Glomerular visceral epithelial cell (primary cell): ENCODE measurements around the gene SPON2.
A peak's percentile ranks its signal among the peaks of the same experiment; 100 is the strongest.
"Not testable (repeated sequence)": the region's sequence is repeated elsewhere in the genome, so short reads cannot be mapped to it uniquely, and the experiment has no call there.

Experiments used
- DNase-seq: peaks from one replicate; pipeline ENCODE4 v3.0.0-alpha.2; 2016; ENCODE audit errors: extremely low spot score

Gene SPON2

GRCh38 chr4:1152290-1152689 is 20.1 kb downstream of the SPON2 start:
- no peak for DNase-seq

- no peak for DNase-seq
Observed at GRCh38 chr4:1151541-1151940, 20.8 kb downstream of the SPON2 start.

GRCh38 chr4:1150875-1151274 is 21.5 kb downstream of the SPON2 start:
- DNase-seq, result no peak

- no peak for DNase-seq
Observed at GRCh38 chr4:1139860-1140259, 32.5 kb downstream of the SPON2 start.

- no peak for DNase-seq
Observed at GRCh38 chr4:1137850-1138249, 34.5 kb downstream of the SPON2 start.

- no peak for DNase-seq
Observed at GRCh38 chr4:1137063-1137776, 35.2 kb downstream of the SPON2 start.

- no peak for DNase-seq
Observed at GRCh38 chr4:1136048-1136447, 36.3 kb downstream of the SPON2 start.

GRCh38 chr4:1133033-1133432 is 39.4 kb downstream of the SPON2 start:
- DNase-seq, result no peak

- DNase-seq, result peak; percentile 78
Observed at GRCh38 chr4:1130316-1131186, 41.8 kb downstream of the SPON2 start.

GRCh38 chr4:1126506-1126905 is 45.9 kb downstream of the SPON2 start:
- DNase-seq, result peak; percentile 9

- not testable (repeated sequence) for DNase-seq
Observed at GRCh38 chr4:1125466-1125865, 46.9 kb downstream of the SPON2 start.

- DNase-seq, result no peak
Observed at GRCh38 chr4:1124818-1125217, 47.6 kb downstream of the SPON2 start.

- no peak for DNase-seq
Observed at GRCh38 chr4:1122505-1122904, 49.9 kb downstream of the SPON2 start.
